ENCODE measurements around the gene HNRNPH2.

HNRNPH2 gene

GRCh38 chrX:101399825-101400224 is 8.2 kb upstream of the HNRNPH2 start:
- no peak overlapping the region for H3K4me3 ChIP-seq (ENCODE audit: low read length)
- no peaks in the 10 kb centered on the region for H3K4me1 ChIP-seq (ENCODE audit: control insufficient read depth, insufficient read depth, low read length)
- H3K36me3 ChIP-seq (ENCODE audit: control insufficient read depth, insufficient read depth, low read length): no peaks in the 10 kb centered on the region
- no peaks in the 10 kb centered on the region for H3K9me3 ChIP-seq (ENCODE audit: control insufficient read depth, low read length)
- no peak overlapping the region for H3K9ac ChIP-seq (ENCODE audit: low read length)
- H3K27me3 ChIP-seq (ENCODE audit: control insufficient read depth, insufficient read depth, low read length): no peaks in the 10 kb centered on the region

DNA sequence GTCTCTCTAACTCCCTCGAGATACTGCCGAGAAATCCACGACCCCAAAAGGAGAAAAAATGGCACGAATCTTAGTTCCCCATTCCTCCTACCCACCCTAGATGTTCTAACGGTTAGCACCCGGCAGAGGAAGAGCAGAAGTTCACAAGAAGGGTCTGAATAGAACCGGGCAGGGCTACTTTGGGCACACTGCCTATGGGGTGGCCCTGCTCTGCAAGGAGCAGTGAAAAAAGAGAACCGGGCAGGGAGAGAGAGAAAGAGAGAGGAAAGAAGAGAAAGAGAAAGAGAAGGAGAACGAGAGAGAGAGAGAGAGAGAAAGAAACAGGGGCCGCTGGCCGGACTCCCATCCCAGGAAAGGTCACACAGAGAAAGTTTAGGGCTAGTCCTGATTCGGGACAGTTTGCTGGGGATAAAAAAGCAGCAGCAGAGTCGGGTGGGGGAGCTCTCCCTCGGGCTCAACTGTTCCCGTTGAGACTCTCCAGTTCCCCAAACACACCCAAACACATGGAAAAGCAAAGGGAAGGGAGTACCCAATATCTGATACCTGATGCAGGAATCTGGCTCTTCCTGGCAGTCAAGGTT is 765 bp upstream of the HNRNPH2 start:
- no peaks in the 10 kb centered on the region for H3K27me3 ChIP-seq (ENCODE audit: control insufficient read depth, insufficient read depth, low read length)
- peaks cover 3% of the 10 kb centered on the region for H3K4me1 ChIP-seq (ENCODE audit: control insufficient read depth, insufficient read depth, low read length)
- H3K9ac ChIP-seq (ENCODE audit: low read length): peak overlapping the region; percentile 82
- no peaks in the 10 kb centered on the region for H3K36me3 ChIP-seq (ENCODE audit: control insufficient read depth, insufficient read depth, low read length)
- peak overlapping the region; percentile 80 for H3K4me3 ChIP-seq (ENCODE audit: low read length)
- no peaks in the 10 kb centered on the region for H3K9me3 ChIP-seq (ENCODE audit: control insufficient read depth, low read length)

DNA sequence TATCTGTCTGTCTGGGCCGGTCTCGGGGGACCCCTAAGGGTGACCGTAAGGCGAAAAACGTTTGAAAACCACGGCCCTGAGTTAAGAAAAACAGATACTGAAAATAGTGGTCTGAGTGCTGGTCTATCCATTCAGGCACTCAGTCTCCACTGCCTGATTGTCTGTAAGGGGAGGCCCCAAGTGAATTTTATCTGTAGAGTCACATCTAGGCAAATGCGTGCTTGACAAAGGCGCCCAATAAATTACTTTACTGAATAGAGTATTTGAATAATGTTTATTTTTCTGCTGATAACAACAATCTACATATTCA is 465 bp downstream of the HNRNPH2 start:
- no peaks in the 10 kb centered on the region for H3K27me3 ChIP-seq (ENCODE audit: control insufficient read depth, insufficient read depth, low read length)
- peaks cover 3% of the 10 kb centered on the region for H3K4me1 ChIP-seq (ENCODE audit: control insufficient read depth, insufficient read depth, low read length)
- H3K4me3 ChIP-seq (ENCODE audit: low read length): peak overlapping the region; percentile 80
- peak overlapping the region; percentile 93 for H3K9ac ChIP-seq (ENCODE audit: low read length)
- no peaks in the 10 kb centered on the region for H3K36me3 ChIP-seq (ENCODE audit: control insufficient read depth, insufficient read depth, low read length)
- H3K9me3 ChIP-seq (ENCODE audit: control insufficient read depth, low read length): no peaks in the 10 kb centered on the region

GRCh38 chrX:101409043-101409442 is 1.0 kb downstream of the HNRNPH2 start:
- no peak overlapping the region for H3K4me3 ChIP-seq (ENCODE audit: low read length)
- no peaks in the 10 kb centered on the region for H3K9me3 ChIP-seq (ENCODE audit: control insufficient read depth, low read length)
- no peaks in the 10 kb centered on the region for H3K27me3 ChIP-seq (ENCODE audit: control insufficient read depth, insufficient read depth, low read length)
- peaks cover 3% of the 10 kb centered on the region for H3K4me1 ChIP-seq (ENCODE audit: control insufficient read depth, insufficient read depth, low read length)
- peak overlapping the region; percentile 93 for H3K9ac ChIP-seq (ENCODE audit: low read length)
- no peaks in the 10 kb centered on the region for H3K36me3 ChIP-seq (ENCODE audit: control insufficient read depth, insufficient read depth, low read length)

DNA sequence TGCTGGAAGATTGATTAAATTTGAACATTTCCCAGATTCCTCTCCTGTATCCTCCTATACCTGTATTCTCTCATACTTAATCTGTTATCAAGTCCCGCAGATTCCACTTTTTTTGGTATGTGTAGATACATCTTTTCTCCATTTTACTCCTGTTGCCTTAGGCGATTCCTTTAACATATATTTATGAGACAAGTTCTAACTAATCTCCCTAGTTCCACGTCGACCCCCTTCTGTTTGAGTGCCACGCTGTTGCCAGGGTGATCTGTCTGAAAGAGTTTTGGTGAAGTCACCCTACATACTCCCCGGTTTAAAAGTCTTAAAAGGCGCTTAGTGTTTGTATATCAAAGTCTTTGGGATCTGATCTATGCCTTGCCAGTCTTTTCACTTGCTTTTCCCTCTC is 2.4 kb downstream of the HNRNPH2 start:
- Histone ChIP-seq H3K4me3 (ENCODE audit: low read length) (no peak overlapping the region), H3K36me3 (ENCODE audit: control insufficient read depth, insufficient read depth, low read length) (no peaks in the 10 kb centered on the region), H3K9ac (ENCODE audit: low read length) (no peak overlapping the region), H3K9me3 (ENCODE audit: control insufficient read depth, low read length) (no peaks in the 10 kb centered on the region), H3K4me1 (ENCODE audit: control insufficient read depth, insufficient read depth, low read length) (peaks cover 3% of the 10 kb centered on the region), H3K27me3 (ENCODE audit: control insufficient read depth, insufficient read depth, low read length) (no peaks in the 10 kb centered on the region)

DNA sequence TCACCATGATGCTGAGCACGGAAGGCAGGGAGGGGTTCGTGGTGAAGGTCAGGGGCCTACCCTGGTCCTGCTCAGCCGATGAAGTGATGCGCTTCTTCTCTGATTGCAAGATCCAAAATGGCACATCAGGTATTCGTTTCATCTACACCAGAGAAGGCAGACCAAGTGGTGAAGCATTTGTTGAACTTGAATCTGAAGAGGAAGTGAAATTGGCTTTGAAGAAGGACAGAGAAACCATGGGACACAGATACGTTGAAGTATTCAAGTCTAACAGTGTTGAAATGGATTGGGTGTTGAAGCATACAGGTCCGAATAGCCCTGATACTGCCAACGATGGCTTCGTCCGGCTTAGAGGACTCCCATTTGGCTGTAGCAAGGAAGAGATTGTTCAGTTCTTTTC is 4.0 kb downstream of the HNRNPH2 start:
- Histone ChIP-seq H3K36me3 (ENCODE audit: control insufficient read depth, insufficient read depth, low read length) (no peaks in the 10 kb centered on the region), H3K9ac (ENCODE audit: low read length) (no peak overlapping the region), H3K27me3 (ENCODE audit: control insufficient read depth, insufficient read depth, low read length) (no peaks in the 10 kb centered on the region), H3K4me3 (ENCODE audit: low read length) (no peak overlapping the region), H3K4me1 (ENCODE audit: control insufficient read depth, insufficient read depth, low read length) (peaks cover 7% of the 10 kb centered on the region), H3K9me3 (ENCODE audit: control insufficient read depth, low read length) (no peaks in the 10 kb centered on the region)

DNA sequence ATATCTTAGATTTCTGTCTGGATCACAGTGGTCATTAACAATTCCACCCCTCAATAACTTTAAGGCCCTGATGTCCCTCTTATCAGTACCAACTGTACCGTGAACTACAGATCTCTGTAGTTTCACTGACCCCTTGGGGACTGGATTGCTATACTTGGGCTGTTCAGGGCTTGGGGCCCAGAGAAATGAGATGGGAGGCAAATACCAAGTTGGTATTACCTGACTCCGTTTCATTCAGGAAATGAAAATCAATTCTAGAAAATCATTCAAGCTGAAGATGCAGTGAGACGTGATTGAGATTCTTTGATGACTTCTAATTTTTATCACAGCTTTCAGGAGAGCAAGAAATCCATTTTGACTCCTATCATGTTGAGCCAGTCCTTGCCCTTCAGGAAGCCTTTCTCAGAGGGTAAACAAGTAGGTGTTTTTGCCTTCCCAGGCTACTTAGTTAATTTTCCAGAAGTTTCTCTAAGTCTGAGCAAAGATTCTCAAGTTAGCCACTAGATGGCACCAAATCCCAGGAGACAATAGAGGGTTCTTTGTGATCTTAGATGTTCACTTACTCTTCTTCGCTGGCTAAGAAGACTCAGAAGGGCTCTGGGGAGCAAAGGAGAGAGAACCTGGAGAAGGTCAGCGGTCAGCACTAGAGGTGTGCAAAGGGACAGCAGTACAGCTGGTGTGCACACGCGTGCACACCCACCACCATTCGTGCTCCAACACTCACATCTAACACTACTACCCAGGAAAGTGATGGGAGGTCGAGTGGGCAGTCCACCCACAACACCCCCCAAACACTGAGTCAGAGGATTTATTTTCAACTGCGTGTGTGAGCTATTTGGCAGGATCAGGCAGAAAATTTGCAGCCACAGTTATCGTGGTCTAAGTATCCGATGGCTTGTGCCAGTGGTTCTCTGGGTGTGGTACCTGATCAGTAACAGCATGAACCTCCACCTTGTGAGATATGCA is 7.4 kb downstream of the HNRNPH2 start:
- Histone ChIP-seq H3K36me3 (ENCODE audit: control insufficient read depth, insufficient read depth, low read length) (no peaks in the 10 kb centered on the region), H3K9me3 (ENCODE audit: control insufficient read depth, low read length) (no peaks in the 10 kb centered on the region), H3K4me1 (ENCODE audit: control insufficient read depth, insufficient read depth, low read length) (peaks cover 5% of the 10 kb centered on the region), H3K9ac (ENCODE audit: low read length) (no peak overlapping the region), H3K4me3 (ENCODE audit: low read length) (no peak overlapping the region), H3K27me3 (ENCODE audit: control insufficient read depth, insufficient read depth, low read length) (no peaks in the 10 kb centered on the region)

DNA sequence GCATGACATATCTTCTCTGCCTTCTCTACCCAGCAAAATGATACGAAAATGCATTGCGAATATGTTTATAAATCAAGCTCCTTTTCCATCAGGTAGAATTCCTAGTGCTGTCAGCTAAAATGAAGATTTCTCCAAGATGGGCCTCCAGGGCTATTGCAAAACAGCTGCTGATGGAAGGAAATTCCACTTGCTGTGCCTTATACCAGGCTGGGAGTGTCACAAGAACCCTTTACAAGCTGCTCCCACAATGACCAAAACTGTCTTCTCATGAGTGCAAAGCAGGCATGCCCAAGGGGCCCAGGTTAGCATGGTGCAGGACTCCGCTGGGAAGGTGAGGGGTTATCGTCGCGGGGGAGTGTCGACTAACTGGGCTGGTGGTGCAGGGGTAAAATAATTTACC is 8.7 kb downstream of the HNRNPH2 start:
- Histone ChIP-seq H3K36me3 (ENCODE audit: control insufficient read depth, insufficient read depth, low read length) (no peaks in the 10 kb centered on the region), H3K27me3 (ENCODE audit: control insufficient read depth, insufficient read depth, low read length) (no peaks in the 10 kb centered on the region), H3K4me3 (ENCODE audit: low read length) (no peak overlapping the region), H3K9ac (ENCODE audit: low read length) (no peak overlapping the region), H3K9me3 (ENCODE audit: control insufficient read depth, low read length) (no peaks in the 10 kb centered on the region), H3K4me1 (ENCODE audit: control insufficient read depth, insufficient read depth, low read length) (peaks cover 5% of the 10 kb centered on the region)

- Histone ChIP-seq H3K9ac (ENCODE audit: low read length) (peak overlapping the region; percentile 93), H3K4me3 (ENCODE audit: low read length) (peak overlapping the region; percentile 25), H3K27me3 (ENCODE audit: control insufficient read depth, insufficient read depth, low read length) (no peaks in the 10 kb centered on the region), H3K4me1 (ENCODE audit: control insufficient read depth, insufficient read depth, low read length) (peaks cover 5% of the 10 kb centered on the region), H3K9me3 (ENCODE audit: control insufficient read depth, low read length) (no peaks in the 10 kb centered on the region), H3K36me3 (ENCODE audit: control insufficient read depth, insufficient read depth, low read length) (no peaks in the 10 kb centered on the region)
Observed at GRCh38 chrX:101417190-101417589, 9.2 kb downstream of the HNRNPH2 start.

GRCh38 chrX:101417981-101418841 is 10.2 kb downstream of the HNRNPH2 start:
- Histone ChIP-seq H3K27me3 (ENCODE audit: control insufficient read depth, insufficient read depth, low read length) (no peaks in the 10 kb centered on the region), H3K9me3 (ENCODE audit: control insufficient read depth, low read length) (no peaks in the 10 kb centered on the region), H3K36me3 (ENCODE audit: control insufficient read depth, insufficient read depth, low read length) (no peaks in the 10 kb centered on the region), H3K4me3 (ENCODE audit: low read length) (peak overlapping the region; percentile 25), H3K9ac (ENCODE audit: low read length) (peak overlapping the region; percentile 93), H3K4me1 (ENCODE audit: control insufficient read depth, insufficient read depth, low read length) (peaks cover 5% of the 10 kb centered on the region)

- no peaks in the 10 kb centered on the region for H3K27me3 ChIP-seq (ENCODE audit: control insufficient read depth, insufficient read depth, low read length)
- H3K4me1 ChIP-seq (ENCODE audit: control insufficient read depth, insufficient read depth, low read length): peaks cover 5% of the 10 kb centered on the region
- no peak overlapping the region for H3K9ac ChIP-seq (ENCODE audit: low read length)
- no peaks in the 10 kb centered on the region for H3K36me3 ChIP-seq (ENCODE audit: control insufficient read depth, insufficient read depth, low read length)
- no peaks in the 10 kb centered on the region for H3K9me3 ChIP-seq (ENCODE audit: control insufficient read depth, low read length)
- no peak overlapping the region for H3K4me3 ChIP-seq (ENCODE audit: low read length)
Observed at GRCh38 chrX:101419489-101419888, 11.5 kb downstream of the HNRNPH2 start.

DNA sequence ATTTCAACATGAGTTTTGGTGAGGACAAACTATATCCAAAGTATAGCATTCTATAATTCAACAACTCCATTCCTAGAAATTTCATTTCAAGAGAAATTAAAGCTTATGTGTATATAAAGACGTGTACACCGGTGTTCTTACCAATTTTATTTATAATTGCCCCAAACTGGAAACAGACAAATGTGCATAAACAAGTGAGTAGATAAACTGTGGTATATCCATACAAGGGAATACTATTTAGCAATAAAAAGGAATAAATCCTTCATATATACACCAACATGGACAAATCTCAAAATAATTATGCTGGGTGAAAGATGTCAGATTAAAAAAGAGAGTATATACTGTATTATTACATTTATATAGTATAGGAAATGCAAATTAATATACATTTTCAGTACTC is 19.9 kb downstream of the HNRNPH2 start:
- Histone ChIP-seq H3K36me3 (ENCODE audit: control insufficient read depth, insufficient read depth, low read length) (no peaks in the 10 kb centered on the region), H3K9ac (ENCODE audit: low read length) (no peak overlapping the region), H3K4me3 (ENCODE audit: low read length) (no peak overlapping the region), H3K4me1 (ENCODE audit: control insufficient read depth, insufficient read depth, low read length) (no peaks in the 10 kb centered on the region), H3K27me3 (ENCODE audit: control insufficient read depth, insufficient read depth, low read length) (no peaks in the 10 kb centered on the region), H3K9me3 (ENCODE audit: control insufficient read depth, low read length) (no peaks in the 10 kb centered on the region)
